HG03442 (cell line): Measurements from ENCODE around the gene ARID1B.
"Not testable (repeated sequence)": the region's sequence is repeated elsewhere in the genome, so short reads cannot be mapped to it uniquely, and the experiment has no call there.

Experiments
- ATAC-seq: cut with Tn5 transposase; IDR thresholded peaks from one replicate; pipeline ENCODE4 v1.9.1; 2021; ENCODE audit warnings: mild to moderate bottlenecking, moderate library complexity; ENCODE audit not compliant: unreplicated experiment

ARID1B gene

DNA sequence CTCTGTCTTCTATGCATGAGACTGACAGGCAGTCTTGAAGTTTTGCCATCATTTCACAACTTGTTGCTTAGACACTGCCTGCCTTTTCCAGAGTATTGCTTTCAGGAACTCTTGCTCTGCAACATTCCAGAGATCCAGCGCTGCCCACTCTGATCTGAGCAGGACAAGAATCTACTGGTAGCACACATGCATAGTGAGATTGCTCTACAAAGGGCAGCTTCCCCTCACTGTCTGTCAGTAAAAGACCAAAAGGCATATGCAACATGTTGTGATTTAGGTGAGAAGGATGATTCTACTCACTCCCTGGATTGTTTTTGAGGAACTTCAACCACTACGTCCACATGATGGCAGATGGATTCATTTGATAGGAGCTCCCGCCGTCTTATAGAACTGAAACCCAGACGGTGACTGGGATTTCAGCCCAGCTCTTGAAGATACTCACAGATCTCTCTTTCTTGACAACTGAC, 259.1 kb downstream of the ARID1B start:
- no peak for ATAC-seq

GRCh38 chr6:157037165-157037564, 260.0 kb downstream of the ARID1B start:
- no peak for ATAC-seq

DNA sequence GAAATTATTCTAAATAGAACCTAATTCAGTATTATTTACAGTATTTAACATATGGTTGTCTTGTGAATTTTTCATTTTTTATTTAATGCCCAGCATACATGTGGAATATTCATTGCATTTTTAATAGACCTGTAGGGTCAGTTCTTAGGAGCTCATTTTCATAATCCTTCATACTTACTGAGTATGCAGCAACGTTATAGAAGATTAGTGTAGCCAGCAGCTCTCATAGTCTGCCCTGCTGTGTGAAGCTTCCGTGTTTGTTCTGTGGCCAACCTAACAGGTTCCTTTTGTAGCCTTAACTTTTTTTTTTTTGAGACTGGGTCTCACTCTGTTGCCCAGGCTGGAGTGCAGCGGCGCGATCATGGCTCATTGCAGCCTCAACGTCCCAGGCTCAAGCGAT, 261.4 kb downstream of the ARID1B start:
- no peak for ATAC-seq

GRCh38 chr6:157039639-157040038, 262.5 kb downstream of the ARID1B start:
- not testable (repeated sequence) for ATAC-seq

GRCh38 chr6:157040191-157040590, 263.0 kb downstream of the ARID1B start:
- ATAC-seq, result no peak

DNA sequence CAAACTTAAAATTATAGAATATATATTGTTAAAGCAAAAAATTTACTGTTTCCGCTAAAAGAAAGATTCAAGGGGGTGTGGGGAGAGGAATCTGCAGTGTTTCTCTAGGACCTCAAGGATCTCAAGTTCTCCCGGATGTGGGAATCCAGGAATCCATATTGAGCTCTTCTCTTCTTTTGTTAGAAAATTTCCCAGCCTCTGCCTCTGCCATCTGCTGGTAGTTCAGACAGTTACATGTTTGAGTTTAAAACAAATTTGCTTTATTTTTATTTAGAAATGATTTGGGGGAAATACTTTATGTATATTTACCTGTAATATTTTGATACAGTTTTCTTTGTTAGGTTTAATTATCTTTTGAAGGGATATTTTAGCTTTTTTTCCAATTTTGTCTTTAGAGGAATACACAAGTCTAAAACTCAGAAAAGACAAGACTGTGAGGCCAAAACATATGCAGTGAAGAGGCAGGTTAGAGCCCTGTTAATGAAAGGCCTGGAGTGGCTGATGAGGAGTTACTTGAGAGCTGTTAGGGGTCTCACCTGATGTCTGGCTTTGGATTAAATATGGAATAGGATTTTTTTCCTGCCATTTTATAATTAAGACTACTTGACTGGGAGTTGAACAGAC, 268.8 kb downstream of the ARID1B start:
- no peak for ATAC-seq

- ATAC-seq, result no peak
Observed at GRCh38 chr6:157046776-157047175, 269.6 kb downstream of the ARID1B start.

- ATAC-seq, result no peak
Observed at GRCh38 chr6:157047328-157047727, 270.1 kb downstream of the ARID1B start.

GRCh38 chr6:157047951-157048350, 270.8 kb downstream of the ARID1B start:
- no peak for ATAC-seq

- ATAC-seq, result no peak
Observed at GRCh38 chr6:157049133-157049532, 272.0 kb downstream of the ARID1B start.

- ATAC-seq, result no peak
Observed at GRCh38 chr6:157050537-157051265, 273.5 kb downstream of the ARID1B start.

DNA sequence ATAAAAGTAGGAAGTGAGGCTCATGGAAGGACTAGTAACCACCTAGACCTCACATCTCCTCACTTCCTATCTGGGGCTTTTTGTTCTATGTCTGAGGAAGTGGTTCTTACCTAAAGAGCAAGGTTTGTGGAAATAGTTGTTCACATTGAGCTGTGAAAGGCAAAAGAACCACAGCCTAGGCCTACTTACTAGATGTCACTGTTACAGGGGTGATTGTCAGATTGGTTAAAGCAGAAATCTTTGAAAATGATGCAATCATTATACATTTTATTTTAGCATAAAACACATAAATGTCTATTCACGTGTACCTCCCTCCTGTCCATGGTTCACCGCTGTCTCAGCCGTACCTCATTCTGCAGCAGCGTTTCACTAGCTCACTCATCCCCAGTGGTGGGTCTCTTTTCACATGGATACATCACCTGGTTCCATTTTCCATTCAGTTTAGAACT, 277.4 kb downstream of the ARID1B start:
- ATAC-seq, result no peak

- no peak for ATAC-seq
Observed at GRCh38 chr6:157055863-157056262, 278.7 kb downstream of the ARID1B start.

DNA sequence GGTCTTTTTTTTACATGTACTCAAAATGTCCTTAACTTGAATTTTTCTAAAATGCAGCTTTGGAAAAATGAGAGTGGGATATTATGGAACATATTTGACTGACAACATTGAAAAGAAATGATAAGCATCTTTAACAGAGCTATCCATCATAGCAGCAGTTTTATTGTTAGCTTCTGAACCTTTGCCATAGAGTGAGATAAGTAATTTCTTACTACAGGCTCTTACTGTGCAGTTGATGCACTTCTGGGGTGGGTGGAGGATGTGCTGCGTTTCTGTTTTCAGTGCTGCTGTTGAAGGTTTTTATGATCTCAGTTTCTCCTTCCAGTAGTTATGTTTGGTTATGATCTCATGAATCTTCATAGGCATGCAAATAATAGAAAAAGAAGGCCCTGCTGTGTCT, 279.1 kb downstream of the ARID1B start:
- no peak for ATAC-seq

DNA sequence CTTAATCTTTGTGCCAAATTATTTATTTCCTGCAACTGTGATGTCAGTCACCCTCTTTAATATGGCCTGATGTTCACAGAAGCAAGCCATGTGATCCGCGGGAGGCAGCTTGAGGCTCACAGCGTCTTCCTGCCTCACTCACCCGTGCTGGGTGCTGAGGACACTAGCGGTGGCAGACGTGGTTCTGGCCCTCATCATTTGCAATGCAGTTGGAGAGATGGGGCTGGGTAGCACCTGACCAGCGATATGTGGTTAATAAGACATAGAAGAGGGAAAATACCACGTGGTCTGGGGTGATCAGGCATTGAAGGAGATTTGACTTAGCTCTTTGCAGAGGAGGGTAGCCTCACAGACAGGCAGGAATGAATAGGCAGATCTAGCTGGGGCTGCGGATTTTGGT, 281.4 kb downstream of the ARID1B start:
- ATAC-seq, result peak; percentile 61

DNA sequence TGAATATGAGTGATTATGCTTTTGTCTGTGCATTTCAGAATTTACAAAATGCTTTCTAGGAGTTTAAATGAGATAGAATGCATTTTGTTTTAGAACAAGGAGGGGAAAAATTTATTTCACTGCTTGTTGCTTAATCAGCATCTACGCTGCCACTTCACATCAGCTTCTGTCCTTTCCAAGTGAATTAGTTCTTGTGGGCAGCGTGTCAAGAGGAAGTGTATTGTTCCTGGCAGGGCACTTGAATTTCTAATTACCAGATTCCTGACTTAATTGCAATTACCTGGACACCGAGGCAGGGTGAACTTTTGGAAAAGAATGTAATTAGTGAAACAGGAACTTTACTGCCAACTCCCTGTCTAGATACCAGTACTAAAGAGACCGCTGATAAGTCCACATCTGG, 282.6 kb downstream of the ARID1B start:
- no peak for ATAC-seq

DNA sequence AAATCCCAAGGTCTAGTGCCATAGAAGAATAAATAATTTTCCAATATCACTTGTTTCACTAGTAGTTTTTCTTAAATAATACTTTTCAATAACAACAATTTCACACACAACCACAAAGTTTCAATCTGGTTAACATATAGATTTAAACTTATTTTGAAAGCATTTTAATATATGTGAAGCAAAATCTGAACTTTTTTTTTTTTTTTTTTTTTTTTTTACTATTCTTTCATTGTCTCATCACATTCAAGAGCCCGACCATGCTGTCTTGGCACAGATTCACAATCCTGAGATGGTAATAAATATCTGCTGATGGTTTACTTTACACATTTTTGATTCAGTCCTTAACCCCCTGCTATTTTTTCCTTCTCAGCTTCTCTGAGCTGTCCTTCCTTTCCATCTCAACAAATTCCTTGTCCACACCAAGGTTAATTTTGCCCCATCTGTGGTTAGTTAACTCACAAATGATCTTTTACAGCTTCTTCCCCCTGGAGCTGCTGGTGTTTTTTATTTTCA, 283.3 kb downstream of the ARID1B start:
- no peak for ATAC-seq

- ATAC-seq, result no peak
Observed at GRCh38 chr6:157061770-157062594, 284.8 kb downstream of the ARID1B start.

DNA sequence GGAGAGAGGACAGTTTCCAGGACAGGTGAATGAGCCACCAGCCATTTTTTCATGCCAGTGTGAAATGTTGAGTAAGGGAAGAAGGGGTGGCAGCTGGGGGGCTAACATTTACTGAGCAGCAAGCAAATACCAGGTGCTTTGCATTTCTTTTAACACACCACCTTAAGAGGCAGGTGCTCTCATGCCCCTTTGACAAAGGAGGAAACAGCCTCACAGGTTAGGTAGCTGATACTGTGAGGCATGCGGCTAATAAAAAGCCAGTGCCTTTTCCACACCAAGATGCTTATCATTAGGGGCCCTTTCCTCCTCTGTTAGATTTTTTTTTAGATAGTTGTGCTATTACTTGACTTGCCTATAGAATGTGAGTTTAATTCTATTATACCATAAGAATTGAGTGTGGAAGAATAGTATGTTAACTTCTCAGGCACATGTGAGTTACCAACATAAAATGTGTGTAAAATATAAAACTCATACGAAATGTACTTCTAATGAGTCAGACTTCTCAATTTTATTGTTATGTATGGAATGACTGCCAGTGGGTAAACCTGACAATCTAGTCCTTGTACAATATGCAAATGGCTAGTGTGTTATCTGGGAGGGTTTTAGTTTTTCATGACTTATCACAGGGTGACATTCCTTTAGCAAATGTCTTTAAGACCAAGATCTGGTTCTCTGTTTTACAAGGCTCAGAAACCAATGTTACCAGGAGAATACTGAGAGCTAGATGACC, 286.2 kb downstream of the ARID1B start:
- no peak for ATAC-seq

- ATAC-seq, result no peak
Observed at GRCh38 chr6:157063923-157064322, 286.7 kb downstream of the ARID1B start.

- no peak for ATAC-seq
Observed at GRCh38 chr6:157064502-157064901, 287.3 kb downstream of the ARID1B start.
